CD4-positive, alpha-beta T cell treated with Interleukin-6 at 100 ng/mL for 8 hours (primary cell): ENCODE measurements around the gene CSKMT.
"Not testable (repeated sequence)": the region's sequence is repeated elsewhere in the genome, so short reads cannot be mapped to it uniquely, and the experiment has no call there.

Experiments used
- DNase-seq: peaks from one replicate; pipeline ENCODE4 v3.0.0-alpha.2; 2020; ENCODE audit warnings: mixed read lengths, low spot score

CSKMT gene, protein sequence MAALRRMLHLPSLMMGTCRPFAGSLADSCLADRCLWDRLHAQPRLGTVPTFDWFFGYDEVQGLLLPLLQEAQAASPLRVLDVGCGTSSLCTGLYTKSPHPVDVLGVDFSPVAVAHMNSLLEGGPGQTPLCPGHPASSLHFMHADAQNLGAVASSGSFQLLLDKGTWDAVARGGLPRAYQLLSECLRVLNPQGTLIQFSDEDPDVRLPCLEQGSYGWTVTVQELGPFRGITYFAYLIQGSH

DNA sequence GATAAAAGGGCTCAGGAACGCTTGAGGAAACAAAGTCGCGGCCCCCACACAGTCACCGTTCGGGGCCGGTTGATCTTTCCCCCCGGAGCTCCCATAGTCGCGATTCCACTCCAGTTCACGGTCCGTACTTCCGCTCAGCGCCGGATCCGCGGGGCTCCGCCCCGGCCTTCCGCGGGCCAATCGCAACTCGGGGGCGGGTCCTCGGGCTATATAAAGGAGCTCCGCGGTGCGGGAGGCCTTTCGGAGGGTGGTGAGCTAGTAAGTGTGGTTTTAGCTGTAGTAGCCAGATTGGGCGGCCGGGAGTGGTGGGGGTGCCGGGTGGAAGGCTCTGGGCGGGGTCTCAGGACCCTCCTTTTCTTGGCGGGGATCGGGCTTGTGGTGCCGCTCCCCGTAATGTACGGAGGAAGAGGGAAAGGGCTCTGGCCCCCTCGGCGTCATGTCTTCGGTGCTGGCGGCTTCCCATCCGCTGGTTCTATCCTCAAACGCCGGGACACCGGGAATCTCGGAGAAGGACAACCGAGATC lies at the start of gene CSKMT, which contains the start of gene C11orf98:
CSKMT (plus strand) TSS at position 238 of the 524 bp plus-strand sequence. CDS start 568 bp downstream, outside the sequence.
C11orf98 (minus strand) TSS at position 136 of the 524 bp plus-strand sequence; CDS start at position 95, 41 bp downstream.
- peak; percentile 93 for DNase-seq

DNA sequence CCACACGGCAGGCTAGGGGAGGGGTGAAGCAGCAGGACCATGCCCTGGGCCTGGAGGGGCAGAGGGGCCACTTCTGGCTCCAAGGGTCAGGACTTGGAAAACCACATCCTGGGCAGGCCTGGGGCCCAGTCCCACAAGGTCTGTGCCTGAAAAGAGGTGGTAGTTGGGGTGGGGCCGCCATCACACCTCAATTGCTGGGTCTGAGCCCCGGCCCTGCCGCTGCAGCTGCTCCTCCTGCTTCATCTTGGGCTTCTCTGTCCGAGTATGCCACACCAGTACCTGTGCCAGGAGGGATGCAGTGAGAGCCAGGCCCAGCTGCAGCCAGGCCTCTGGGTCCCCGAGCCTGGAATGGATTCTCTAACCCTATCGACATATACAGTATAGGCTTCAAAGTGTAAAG lies 49.6 kb upstream of the CSKMT start:
- DNase-seq: no peak

DNA sequence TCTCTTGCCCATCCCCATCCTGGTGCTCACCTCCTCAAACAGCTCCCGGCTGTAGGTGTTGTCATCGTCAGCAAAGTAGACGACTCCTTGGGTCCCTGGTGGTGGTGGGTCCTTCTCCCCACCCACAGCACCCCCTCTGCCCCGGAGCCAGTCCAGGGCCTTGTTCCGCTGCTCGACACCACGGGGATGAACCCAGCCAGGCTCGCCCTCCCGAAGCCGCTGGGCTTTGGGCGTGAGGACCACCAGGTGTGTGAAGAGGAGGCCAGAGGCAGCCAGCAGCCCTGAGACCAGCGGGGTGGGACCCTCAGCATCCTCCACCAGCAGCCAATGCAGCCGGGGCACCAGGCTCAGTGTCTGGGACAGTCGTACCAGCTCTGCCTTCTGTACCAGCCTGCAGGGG lies 48.2 kb upstream of the CSKMT start:
- DNase-seq: not testable (repeated sequence)

DNA sequence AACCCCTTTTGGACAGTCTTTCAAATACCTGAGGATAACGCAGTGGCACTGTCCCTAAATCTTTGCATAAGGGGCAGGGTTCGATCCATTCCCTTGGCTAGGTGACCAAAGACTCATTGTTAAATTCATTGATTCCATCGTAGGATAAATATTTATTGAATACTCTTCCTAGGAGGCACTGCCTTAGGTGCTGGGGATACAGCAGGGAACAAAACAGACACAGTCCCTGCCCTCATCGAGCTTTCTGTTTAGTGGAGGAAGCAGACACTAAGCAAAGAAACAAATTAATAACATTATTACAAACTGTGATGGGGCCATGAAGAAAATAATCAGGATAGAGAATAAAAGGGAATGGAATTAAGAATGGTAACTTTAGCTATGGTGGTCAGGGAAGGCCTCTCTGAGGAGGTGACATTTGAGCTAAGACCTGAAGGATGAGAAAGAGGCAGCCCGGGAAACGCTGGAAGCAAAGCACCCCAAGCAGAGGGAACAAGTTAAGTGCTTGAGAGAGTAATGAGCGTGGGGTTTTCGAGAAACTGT lies 44.0 kb upstream of the CSKMT start:
- no peak for DNase-seq

DNA sequence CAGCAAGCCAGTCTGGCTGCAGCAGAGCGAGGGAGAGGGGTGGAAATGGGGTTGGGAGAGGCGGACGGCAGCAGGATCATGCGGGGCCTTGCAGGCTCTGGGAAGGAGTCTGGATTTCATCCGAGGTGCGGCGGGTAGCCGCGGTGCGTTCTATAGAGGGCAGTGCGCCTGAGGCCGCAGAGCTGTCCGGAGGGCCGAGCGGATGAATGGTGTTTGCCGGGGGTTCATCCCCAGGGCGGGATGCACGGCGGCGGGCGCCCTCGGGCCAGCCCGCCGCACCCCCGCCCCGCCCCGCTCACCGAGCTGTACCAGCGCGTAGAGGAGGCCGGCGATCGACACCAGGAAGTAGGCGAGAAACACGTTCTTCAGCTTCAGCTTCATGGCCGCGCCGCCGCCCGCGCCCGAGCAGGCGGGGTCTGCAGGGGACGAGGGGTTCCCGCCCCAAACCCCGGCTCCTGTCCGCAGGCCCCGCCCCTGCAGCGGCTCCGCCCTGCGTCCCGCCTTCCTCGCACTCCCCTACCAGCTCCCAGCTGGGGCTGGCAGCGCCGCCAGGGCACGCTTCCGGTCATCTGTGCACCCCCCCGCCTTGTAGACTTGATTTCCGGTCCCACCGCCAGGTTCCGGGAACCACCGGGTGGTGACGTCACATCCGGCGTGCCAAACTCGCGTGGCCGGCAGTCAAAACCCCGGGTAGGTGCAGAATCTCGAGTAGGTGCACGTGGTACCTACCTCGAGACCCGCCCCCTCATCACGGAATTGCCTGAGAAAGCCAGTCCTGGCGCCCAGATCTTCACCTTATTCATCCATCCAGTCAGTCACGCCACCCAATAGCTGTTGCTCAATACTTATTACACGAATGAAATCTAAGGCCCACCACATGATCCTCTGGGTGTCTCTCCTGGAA lies 43.3 kb upstream of the CSKMT start, which contains the start of gene B3GAT3:
B3GAT3 (minus strand) TSS at position 420 of the 904 bp plus-strand sequence; CDS start at position 381, 39 bp downstream.
- DNase-seq: peak; percentile 96

DNA sequence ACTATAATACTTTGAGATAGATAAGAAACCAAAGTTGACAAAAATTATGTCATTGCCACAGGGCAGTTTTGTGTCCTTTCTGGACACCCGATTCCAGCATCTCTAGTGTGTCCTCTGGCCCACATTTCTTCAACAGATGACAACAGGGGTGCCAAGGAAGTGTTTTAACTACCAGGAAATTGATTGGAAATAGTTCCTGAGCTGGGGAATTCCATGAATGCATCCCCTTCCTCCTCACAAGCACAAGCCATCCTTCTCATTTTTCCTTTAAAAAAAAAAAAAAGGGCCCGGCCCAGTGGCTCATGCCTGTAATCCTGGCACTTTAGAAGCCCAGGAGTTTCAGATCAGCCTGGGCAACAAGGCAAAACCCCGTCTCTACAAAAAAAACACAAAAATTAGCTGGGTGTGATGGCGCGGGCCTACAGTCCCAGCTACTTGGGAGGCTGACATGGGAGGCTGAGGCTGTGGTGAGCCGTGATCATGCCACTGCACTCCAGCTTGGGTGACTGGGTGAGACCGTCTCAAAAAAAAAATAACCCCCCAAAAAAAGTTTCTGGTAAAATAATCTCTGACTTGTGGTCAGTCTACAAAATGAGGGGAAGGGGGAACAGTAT lies 42.5 kb upstream of the CSKMT start:
- DNase-seq: no peak

DNA sequence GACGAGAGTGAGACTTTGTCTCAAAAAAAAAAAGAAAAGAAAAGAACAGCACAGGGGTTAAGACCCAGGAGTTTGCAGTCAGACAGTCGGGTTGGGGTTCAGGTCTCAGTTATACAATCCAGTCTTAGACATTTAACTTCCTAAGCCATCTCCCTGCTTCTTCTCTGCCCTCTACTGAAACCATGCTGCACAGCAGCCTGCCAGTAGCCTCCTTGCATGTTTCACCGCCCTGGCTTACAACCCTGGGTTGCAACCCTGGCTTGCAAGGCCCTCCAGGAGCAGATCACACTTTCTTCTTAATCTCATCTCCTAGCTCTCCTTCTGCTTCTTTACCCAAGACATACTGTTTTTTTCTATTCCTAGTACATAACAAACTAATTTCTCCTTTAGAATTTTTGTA lies 37.4 kb upstream of the CSKMT start:
- DNase-seq: no peak

DNA sequence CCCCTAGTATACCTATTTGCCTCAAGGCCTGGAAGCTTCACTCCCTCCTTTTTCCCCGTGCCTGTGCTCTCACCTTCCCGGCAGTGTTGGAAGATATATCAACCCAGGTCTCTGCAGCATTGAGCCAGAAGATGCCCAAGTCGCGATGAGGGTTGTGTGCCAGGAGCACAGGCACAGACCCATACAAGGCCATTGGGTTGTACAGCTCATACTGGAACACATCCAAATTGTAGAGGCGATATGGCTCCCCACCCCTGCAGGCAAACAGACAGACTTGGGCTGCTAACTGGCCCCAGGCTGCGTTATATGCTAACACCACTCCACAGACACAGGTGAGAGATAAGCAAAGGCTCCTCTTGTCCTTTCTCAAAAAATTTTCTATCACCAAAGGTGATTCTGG lies 32.6 kb upstream of the CSKMT start:
- DNase-seq: no peak

DNA sequence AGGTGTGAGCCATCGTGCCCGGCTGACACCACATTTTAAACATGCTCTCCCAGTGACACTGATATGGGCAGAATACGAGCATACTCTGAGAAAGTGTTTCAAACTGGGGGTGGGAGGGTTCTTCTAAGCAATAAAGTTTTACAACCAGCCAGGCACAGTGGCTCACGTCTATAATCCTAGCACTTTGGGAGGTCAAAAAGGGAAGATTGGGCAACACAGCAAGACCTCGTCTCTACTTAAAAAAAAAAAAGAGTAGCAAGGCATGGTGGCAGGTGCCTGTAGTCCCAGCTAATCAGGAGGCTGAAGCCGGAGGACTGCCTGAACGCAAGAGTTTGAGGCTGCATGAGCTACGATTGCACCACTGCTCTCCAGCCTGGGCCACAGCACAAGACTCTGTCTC lies 20.9 kb upstream of the CSKMT start:
- DNase-seq: no peak

DNA sequence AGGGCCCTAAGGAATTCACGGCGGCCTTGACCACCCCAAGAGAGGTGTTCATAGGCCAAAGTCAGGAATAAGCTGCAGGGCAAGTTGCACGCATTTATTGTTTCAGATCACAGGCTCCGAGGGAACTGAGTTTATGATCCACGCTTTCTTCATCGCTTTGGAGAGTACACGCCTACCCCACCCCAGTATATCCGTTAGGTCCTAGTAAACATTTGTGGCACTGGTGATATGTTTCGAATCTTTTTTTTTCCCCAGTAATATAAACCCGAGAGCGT lies 19.5 kb upstream of the CSKMT start:
- no peak for DNase-seq

DNA sequence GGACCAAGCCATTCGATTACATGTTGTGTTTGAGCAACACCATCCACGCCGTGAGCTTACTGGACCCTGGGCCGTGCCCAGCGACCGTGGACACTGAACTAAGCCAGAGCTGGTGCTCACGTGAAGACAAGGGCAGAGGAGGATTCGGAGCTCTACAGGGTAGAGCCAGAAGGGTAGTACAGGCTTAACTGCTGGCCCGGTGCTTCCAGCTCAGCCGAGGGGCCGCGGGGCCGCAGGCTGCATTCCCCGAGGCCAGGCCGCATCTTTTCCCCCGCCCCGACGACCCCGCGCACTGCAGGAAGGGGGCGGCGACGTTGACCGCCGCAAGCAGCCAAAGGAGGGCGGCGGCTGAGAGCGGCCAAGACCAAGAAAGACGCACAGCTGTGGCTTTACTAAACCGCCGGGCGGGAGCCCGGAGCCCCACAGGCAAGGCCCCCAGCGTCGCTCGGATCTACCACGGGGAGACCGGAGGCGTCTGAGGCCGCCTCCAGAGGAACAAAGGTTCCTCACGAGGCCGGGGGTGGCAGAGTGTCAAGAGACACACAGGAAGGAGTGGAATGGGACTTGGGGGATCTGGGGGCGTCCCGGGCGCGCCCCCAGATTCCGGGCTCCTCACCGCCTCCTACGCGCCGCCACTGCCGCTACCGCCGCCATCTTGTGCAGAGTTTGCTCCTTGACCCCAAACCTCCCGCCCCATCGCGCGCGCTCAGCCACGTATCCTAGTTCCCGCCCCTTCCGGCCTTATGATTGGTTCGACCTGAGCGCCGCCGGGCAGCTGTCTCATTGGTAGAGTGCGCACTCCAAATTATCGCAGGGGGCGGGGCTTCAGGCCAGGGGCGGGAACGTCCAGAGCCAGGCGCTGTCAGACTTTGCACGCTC lies 18.9 kb upstream of the CSKMT start, which contains the start of gene GANAB:
GANAB (minus strand) TSS at position 668 of the 879 bp plus-strand sequence; CDS start at position 654, 14 bp downstream.
- peak; percentile 98 for DNase-seq

DNA sequence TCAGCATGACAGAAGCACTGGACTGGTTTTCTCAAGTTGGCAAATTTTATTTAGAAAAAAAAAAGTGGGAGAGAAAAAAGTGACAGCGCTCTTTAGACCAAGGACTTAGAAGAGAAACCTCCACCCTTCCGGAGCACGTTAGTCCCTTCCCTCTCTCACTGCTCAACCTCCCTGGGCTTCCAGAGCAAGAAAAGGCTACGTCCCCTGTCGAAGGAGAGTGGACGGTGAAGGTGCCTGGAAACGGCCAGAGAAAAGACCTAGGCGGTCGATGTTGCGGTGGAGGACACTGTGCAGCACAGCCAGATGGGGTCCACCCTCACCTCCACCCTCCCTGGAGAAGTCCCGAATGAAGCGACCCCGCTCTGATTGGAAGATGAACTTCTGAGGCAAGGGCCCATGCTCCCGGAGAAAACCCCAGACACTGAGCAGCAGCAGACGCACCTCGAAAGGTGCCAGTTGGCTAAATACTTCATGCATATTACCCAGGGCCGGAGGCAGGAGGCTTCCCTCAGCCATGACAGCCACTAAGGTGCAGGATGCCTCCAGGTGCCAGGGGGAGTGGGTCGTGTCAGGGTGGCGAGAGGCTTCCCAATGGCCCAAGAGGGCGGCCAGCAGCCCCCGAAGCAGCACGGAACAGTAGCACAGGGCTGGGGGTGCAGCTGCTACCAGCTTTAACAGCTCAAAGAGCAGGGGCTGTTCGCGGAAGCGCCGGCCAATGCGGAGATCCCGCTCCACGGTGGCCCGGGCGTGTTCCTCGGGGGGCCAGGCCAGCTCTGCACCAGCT lies 18.1 kb upstream of the CSKMT start:
- DNase-seq: no peak

DNA sequence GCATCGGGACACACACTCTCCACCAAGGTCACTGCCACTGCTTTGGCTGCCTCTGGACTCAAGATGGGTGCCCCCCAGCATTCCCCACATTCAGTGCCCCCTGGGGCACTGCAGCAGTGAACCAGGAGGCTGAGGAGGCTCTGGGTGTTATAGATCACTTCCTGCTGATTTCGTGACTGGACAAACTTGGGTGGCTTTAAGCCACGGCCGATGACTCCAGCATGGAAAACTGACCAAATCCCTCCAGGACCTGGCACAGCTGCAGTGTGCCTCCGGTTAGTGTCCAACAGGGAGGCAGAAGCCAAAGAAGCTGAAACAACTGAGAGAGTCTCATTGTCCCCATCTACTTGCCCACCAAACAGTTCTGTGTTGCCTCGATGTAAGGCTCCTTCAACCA lies 17.5 kb upstream of the CSKMT start:
- DNase-seq: no peak

DNA sequence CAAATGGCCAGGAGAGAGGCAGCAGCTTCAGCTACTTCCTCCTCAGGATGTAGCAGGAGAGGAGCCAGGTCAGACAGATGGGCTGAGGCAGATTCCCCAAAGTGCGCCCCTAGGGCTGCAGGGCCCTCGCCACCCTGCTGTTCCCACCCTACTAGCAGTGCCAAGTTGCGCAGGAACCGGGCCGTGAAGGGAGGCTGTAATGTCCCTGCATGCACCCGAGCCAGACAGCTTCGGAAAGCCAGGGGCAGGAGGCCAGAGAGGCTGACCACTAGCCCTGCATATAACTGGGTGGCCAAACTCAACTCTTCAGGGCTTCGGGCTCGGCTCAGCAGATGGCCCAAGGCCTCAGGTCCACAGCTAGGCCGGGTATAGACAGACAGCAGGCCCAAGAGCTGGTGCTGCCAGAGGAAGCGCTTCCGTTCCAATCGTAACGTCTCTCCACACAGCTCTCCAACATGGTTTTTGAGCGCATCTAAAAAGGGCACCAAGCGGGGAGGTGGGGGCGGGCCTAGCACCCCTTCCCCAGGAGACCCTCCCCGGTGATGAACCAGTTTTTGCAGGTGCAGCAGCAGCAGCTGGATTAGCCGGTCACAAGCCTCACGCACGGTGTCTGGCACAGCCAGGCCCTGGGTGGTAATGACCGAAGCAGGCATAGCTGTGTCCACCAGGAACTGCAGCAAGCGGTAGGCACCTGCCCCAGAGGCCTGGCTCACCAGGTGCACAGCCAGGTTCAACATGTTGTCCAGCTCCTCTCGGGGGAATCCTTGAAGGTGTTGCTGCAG lies 16.7 kb upstream of the CSKMT start:
- no peak for DNase-seq

DNA sequence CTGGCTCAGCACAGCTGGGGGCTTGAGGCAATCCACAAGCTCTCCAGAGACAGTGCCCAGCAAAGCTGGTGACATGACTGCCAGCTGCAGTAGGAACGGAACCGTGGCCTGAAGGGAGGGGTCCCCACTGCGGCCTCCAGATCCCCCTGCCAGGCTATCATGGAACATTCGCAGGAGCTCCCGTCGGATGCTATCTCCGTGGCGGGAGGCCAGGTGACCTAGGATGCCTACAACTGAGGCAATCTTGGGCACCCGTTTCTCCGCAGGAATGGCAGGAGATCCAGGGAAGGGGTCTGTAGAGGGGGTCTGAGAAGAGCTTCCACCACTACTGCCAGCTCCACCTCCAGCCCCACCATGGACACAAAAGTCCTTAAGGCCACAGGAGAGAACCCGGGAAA lies 16.1 kb upstream of the CSKMT start:
- DNase-seq: no peak

DNA sequence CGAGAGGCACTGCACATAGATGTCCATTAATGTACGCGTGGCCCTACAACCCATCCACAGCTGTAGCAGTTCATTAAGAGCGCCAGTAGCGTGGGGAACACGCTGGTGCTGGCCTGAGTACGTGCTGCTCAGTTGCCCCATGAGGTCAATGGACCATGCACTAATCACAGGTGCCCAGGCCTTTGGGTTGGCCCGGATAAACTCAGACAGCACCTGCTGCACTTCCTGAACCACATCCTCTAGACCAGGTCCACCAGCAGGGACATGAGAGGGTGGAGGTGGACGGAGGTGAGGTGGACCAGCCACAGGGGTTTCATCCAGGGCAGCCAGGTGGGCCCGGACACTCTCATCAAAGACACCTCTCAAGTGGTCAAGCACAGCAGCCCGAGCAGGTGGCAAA lies 15.6 kb upstream of the CSKMT start:
- DNase-seq: no peak

DNA sequence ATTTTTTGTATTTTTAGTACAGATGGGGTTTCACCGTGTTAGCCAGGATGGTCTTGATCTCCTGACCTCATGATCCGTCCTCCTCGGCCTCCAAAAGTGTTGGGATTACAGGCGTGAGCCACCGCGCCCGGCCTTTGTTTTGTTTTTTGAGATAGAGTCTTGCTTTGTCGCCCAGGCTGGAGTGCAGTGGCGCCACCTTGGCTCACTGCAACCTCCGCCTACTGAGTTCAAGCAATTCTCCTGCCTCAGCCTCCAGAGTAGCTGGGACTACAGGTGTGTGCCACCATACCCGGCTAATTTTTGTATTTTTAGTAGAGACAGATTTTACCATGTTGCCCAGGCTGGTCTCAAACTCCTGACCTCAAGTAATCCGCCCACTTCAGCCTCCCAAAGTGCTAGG lies 14.8 kb upstream of the CSKMT start:
- DNase-seq: not testable (repeated sequence)

DNA sequence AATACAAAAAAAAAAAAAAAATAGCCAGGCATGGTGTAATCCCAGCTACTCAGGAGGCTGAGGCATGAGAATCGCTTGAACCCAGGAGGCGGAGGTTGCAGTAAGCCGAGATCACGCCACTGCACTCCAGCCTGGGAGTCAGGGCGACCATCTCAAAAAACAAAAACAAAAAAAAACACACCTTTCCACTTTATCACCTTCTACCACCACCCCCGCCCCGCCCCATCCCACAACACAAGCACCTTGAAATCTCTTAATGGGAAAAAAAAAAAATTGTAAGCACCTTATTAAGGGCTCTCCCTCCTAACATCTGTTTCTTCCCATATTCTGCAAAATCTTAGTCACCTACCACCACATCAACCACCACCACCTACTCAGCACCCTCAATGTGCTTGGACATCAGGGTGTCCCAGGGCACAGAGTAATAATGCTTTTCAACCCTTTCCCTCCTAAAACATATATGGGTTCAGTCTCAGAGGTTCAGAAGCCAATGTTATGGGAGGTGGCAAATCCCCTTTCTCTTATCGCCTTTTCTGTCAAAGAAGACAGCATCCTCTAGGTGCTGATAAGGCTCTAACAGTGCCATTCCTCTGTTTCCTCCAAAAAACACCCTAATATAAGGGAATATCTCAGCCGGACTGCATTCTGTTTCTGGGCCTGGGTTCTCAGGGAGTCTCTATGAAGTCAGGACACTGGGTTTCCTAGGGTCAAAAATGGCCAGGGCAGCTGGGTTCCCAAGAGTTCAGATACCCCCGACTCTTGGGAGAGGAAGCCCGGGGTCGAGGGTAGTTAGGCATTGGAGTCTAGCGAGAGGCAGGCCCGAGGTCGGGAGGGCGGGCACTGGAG lies 12.7 kb upstream of the CSKMT start:
- DNase-seq: no peak

DNA sequence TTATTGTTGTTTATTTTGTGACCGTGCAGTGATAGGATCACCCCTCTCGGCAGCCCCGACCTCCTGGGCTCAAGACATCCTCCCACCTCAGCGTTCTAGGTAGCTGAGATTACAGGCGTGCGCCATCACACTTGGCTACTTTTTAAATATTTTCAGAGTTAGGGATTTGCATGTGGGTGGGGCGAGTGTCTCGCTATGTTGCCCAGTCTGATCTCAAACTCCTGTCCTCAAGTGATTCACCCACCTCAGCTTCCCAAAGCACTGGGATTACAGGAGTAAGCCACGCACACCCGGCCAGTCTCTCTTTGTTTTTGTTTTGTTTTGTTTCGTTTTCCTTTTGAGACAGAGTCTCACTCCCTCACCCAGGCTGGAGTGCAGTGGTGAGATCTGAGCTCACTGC lies 10.8 kb upstream of the CSKMT start:
- no peak for DNase-seq
